GM21723 (cell line): ENCODE data around the gene SSH2.
"Not testable (repeated sequence)": the region's sequence is repeated elsewhere in the genome, so short reads cannot be mapped to it uniquely, and the experiment has no call there.

Source experiments
- ATAC-seq: cut with Tn5 transposase; IDR thresholded peaks from one replicate; pipeline ENCODE4 v1.9.1; 2021; ENCODE audit warnings: mild to moderate bottlenecking, moderate library complexity; ENCODE audit not compliant: unreplicated experiment

SSH2 gene

DNA sequence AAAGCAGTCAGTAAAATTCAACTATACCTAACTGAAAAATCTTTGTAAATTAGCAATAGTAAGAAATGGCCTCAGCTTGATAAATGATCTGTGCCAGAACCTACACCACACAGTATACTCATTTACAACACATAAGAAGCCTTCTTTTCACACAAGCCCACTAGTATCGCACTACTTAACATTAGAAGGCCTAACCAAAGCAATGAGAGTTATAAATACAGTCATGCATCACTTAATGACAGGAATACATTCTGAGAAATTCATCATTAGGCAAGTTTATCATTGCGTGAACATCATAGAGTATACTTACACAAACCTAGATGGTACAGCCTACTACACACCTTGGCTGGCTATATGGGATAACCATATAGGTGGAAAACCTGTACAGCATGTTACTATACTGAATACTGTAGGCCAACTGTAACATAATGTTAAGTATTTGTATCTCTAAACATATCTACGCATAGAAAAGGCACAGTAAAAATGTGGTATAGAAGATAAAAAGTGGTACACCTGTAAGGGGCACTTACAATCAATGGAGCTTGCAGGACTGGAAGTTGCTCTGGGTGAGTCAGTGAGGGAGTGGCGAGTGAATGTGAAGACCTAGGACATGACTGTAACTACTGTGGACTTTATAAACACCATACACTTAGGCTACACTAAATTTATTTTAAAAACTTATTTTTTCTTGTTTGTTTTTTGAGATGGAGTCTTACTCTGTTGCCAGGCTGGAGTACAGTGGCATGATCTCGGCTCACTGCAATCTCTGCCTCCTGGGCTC lies 180.8 kb downstream of the SSH2 start:
- ATAC-seq = no peak

DNA sequence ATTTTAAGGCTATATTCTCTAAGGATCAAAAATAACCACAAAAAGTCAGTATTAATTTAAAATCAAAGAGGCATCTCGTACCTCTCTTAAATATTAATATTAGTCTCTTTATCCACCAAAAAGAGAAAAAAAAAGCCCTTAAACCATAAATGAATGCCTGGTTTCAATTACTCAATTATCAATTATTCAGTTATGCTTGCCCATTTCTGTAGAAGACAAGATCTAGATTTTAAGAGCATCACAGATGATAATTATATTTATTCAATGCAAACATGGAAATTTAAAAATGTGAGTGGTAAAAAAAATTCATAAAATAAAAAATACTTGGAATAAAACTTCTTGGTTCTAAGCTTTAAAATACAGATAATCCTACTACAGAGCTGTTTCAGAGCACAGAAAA lies 181.6 kb downstream of the SSH2 start:
- no peak for ATAC-seq

DNA sequence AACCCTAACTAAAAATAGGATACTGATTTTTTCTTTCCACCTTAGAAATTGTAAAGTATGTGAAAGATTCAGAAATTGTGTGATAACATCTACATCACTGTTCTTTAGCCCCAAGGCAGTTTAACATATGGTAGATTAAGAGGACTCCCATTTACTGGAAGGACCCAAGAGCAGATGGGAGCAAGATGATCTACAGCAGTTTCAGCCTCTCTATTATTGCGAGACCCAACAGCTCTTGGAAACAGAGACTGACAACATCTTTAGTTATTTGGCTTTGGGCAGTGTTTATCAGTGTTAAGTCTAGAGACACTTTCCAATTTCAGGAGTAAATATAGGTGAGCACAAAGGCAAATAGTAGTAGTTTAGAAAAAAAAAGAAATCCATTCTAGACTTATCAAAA lies 182.4 kb downstream of the SSH2 start:
- ATAC-seq = no peak

DNA sequence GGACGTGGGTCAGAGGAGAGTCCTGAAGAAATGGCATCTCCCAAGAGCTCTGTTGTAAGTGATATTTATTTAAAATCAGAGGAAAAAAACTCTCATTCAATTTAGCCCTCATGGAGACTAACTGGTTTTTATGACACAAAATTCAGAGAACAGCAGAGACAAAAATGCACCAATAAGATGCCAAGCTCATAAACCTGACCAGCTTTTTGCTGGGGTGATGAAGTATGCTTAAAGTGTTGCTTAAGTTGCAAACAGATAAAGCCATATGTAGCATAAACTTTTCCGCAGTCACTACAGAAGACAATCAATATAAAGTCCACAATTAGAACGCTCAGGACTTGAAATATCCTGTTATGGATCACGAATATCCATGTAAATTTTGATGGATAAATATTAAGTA lies 183.4 kb downstream of the SSH2 start:
- ATAC-seq = no peak

DNA sequence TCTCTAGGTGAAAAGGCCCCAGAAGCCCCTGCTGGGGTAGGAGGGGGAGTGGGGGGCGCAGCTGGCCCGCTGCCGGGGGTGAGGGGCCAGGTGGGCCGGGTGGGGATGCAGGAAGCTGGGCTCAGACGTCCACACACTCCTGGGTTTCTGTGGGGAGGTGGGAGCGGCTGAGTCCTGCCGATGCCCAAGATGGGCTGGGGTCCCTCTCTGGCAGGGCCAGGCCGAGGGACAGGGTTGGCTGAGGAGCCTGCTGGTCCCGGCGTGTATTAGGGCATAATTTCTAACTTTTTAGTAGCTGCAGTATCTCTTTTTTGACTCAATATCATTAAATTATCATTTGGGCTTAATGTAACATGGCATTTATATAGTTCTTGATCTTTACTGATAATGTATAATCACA lies 185.9 kb downstream of the SSH2 start:
- ATAC-seq = no peak

DNA sequence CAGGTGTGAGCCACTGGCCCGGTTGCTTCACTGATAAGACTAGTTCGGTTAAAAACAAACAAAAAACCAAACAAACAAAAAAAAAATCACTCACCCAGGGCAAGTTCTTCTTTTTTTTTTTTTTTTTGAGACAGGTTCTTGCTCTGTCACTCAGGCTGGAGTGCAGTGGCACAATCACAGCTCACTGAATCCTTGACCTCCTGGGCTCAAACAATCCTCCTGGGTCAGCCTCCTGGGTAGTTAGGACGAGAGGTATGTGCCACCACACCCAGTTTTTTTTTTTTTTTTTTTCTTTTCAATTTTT lies 187.9 kb downstream of the SSH2 start:
- no peak for ATAC-seq

DNA sequence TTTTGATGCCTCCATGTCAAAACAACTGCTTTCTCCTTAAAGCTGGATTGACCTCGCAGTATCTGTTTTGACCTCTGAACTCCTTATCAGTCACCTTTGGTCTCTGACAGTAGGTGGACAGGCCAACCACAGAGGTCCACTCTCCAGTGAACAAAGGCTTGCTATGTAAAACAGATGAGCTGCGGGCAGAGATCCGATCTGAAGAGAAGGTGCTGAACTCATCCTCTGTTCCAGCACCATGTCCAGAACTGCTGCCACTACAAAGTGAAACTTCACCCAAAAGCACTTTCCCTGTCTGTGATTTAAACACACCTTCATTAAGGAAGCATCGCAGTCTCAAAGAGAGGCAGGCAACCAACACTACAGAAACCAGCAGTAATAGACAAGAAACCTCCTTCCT lies 190.0 kb downstream of the SSH2 start:
- ATAC-seq = no peak

DNA sequence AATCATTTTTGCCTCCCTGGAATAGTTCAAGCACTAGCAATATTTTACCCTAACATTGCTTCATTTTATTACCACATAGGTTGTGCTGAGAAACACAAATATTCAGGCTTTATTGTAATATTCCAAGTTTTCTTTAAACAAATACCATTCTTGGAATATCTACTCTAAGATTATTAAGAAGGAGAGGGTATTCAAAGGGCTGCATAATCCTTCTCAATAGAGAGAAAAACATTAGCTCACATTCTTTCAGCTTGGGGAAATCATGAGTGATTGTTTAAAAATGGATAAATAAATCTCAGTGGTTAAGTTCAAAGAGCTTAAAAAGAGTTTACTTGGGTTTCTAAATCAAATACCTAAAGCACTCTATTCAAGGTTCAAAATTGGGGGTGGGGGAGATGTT lies 195.4 kb downstream of the SSH2 start:
- no peak for ATAC-seq

DNA sequence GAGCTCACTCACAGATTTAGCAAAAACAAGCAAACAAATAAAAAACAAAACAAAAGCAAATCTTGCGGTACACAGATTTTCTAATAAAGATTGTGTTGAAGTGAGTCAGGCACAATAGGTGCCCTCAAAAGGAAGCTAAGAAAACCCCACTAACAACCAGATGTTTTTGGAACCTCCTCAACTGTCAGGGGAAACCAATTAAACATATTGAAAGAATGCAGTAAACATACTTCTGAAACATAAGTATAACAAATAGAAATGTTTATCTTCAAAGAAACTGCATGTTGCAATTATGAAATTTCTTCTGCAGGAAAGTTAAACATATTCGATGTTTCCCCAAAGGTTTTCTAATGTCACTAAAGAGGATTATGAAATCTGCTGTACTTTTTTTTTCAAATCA lies 196.9 kb downstream of the SSH2 start:
- no peak for ATAC-seq

DNA sequence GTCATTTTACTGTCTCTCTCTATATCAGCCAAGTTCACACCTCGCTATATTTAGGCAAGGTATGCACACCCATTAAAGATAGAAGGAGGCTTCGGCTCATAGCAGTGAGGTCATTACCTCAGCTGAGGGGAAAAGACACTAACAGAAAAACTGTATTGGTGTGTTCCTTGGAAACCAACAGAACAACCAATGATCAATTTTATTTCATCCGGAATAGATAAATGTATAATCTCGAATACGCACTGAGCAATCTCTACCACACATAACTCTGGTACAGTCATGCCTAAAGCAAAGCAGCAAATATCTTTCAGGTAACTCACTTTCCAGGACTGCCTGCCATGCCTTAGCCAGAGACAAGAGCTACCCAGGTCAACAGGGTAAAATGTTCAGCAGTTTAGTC lies 197.4 kb downstream of the SSH2 start:
- ATAC-seq = no peak

DNA sequence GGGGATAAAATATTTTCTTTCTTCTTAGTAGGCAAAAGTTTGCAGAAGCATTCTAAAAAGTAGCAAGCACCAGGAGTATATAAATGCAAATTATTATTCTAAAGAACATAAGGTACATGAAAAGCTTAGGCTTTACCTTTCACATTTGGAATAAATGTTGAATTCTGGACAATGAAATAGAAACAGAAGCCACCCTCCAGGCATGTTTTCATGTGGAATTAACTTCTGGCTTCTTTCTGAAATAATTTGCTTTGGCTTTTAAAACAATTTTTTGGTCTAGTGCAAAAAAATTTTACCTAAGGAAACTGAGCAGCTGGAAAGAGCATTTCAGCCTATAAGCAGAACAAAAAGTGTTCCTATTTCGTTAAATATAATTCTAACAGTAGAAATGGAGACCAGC lies 197.8 kb downstream of the SSH2 start:
- no peak for ATAC-seq

DNA sequence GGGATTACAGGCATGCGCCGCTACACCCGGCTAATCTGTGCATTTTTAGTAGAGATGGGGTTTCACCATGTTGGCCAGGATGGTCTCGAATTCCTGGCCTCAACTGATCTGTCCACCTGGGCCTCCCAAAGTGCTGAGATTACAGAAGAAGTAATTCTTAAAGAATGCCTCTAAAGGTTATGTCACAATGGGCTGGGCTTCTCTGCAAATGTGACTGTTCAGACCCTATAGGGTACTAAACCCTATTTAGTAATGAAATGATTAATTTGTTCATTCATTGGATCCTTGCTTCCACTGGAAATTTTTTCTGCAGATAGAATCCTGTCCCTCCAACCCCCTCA lies 198.5 kb downstream of the SSH2 start:
- ATAC-seq = no peak

DNA sequence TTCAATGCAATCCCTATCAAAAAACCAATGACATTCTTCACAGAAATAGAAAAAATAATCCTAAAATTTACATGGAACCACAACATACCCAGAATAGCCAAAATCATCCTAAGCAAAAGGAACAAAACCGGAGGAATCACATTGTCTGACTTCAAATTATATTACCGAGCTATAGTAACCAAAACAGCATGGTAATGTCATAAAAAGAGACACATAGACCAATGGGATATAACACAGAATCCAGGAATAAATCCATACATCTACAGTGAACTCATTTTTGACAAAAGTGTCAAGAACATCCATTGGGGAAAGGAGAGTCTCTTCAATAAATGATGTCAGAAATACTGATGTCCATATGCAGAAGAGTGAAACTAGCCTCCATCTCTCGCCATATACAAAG lies 201.5 kb downstream of the SSH2 start:
- no peak for ATAC-seq

DNA sequence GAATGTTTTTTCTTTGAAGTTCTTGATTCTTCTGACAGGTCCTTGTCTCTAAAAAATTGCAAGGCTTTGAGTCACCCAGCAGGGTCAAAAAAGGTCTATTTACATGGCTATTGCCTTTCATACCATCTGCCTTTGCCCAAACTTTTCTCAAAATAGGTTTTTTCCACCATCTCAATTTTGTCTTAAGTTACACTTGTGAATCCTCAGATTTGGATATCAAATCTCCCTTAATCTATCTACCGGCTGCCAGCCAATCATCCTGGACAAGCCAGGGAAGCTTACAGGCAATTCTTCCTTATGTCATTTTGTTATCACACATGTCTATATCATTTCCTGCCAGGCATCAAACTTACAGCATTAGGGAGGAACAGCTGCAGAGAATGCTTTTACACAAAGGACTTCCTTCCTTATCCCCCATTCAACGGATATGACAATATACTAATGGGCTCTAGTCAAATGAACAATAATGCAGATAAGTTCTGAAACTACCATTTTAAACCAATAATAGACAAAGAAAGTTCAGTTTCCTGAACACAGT lies 203.2 kb downstream of the SSH2 start:
- no peak for ATAC-seq

DNA sequence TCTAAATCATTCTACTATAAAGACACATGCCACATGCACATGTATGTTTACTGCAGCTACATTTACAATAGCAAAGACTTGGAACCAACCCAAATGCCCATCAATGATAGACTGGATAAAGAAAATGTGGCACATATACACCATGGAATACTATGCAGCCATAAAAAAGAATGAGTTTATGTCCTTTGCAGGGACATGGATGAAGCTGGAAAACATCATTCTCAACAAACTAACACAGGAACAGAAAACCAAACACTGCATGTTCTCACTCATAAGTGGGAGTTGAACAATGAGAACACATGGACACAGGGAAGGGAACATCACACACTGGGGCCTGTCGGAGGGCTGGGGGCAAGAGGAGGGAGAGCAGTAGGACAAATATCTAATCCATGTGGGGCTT lies 204.6 kb downstream of the SSH2 start:
- not testable (repeated sequence) for ATAC-seq

DNA sequence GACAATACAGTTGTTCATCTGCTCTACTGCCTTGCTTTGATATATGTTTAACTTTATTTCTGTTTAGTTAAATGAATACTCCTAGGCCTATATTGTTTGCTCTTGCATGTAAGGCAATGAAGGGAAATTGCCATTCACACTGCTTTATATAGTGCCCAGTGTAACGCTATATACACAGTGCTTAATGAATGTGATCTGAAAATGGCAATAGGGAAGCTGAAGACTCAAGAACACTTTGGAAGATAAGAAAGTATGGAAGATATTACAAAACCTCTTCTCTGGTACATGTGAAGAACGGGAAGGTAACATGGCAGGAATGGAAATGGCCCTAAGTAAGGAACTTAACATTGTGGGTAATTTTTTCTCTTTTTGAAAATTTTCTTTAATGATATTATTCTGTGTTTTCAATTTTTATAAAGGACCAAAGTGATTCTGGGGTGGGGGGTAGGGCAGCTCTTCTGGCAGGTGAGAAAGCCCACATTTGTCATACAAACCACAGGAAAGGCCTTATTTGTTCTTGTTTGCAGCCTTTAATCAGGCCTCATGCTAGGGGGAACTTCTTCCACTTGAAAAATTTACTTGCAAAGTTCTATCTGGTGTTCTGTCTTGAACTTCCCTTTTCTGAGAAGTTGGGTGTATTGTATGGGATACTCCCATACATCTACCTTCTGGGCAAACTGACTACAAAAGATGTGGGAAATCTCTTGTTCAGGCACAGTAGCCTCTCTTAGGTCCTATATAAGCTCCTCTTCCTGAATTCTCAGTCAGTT lies 206.6 kb downstream of the SSH2 start:
- peak; percentile 9 for ATAC-seq

DNA sequence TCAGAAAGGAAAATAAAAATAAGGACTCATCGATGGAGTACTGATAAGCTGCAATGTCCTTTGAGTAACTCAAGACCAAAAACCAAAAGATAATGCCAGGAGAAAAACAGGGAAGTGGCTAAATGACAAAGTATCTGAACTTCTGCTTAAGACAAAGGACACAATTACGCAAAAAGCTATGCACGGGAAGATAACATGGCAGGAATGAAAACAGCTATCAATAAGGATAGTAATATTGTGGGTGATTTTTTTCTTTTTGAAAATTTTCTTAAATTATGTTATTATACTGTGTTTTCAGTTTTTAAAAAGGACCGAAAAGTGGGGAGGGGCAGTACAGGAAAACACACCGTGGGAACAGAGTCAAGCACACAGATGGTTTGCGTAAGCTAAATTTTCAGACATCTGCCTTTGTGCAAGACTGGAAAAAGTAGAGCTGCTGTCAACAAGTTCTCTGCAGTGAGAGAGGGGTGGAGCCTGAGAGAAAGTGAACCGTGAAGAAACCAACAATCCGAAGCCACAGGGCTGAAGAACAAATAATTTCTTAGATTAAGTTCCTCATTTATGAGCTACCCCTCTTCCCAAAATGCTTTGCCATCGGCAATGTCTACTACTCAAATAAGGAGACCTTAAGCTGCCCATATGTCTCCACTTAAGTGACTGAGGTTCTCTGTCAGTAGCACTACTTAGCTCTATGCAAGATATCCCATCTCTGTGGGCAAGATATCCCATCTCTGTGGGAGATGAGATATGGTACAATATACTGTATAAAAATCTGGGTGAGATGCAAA lies 207.4 kb downstream of the SSH2 start:
- peak; percentile 75 for ATAC-seq

DNA sequence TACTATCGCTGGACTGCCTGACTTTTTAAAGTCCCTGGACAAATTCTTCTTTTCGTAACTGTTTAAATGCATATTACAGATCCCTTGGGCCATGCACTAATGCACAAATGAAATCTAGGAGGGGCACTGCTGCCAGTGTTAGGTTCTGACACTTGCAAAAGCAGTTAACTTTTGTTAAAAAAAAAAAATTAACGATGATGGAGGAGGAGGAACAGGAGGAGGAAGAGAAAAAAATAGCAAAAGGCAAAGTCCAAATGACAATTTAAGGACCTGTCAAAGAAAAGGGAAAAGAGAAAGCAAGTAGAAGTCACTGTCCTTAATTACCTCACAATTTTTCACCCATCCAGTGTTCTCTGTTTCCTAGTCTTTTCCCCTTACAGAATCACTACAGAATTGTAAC lies 209.5 kb downstream of the SSH2 start:
- ATAC-seq = no peak

DNA sequence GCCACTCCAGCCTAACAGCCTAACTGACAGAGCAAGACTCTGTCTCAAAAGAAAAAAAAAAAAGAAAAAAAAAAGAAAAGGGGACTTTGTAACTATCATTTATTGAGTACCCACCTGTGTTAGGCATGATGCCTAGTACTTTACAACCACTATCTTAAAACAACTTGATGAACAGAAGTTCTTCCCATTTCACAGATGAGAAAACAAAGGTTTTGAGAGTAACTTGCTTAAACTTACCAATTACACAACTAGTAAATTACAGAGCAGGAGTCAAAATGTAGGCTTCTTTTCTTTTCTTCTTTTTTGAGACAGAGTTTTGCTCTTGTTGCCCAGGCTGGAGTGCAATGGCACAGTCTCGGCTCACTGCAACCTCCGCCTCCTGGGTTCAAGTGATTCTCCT lies 210.6 kb downstream of the SSH2 start:
- no peak for ATAC-seq

DNA sequence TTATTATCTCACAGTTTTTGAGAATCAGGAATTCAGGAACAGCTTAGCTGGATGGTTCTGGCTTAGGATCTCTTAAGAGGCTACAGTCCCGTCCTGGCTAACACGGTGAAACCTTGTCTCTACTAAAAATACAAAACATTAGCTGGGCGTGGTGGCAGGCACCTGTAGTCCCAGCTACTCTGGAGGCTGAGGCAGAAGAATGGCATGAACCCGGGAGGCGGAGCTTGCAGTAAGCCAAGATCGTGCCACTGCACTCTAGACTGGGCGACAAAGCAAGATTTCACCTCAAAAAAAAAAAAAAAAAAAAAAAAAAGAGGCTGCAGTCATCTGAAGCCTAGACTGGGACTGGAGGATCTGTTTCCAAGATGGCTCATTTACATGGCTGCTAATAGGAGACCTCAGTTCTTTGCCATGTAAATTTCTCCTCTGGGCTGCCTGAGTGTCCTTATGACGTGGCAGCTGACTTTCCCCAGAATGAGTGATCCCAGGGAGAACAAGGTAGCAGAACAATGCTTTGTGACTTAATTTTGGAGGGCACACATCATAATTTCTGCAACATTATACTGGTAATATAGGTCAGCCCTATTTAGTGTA lies 211.5 kb downstream of the SSH2 start:
- no peak for ATAC-seq

DNA sequence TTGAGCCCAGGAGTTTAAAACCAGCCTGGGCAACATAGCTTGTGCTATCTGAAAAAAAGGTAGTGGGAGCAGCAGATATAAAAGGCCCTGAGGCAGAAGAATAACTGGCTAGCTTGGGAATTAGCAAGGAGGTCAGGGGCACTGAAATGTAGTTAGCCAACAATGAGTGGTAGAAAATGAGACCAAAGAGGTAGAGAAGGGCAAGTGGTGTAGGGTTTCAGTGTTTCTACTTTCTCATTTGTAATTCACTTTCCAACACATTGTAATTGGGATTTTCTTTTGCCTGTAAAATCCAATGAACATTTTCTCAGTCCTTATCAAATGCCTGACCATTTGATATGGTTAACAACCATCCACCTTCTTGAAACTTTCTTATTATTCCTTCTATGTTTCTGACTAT lies 212.2 kb downstream of the SSH2 start:
- no peak for ATAC-seq
